GM19467 (cell line): Measurements from ENCODE around the gene BICD1.

Source experiments
- ATAC-seq: cut with Tn5 transposase; IDR thresholded peaks from one replicate; pipeline ENCODE4 v1.9.1; 2021; ENCODE audit warnings: mild to moderate bottlenecking, moderate library complexity; ENCODE audit not compliant: unreplicated experiment

Gene BICD1

GRCh38 chr12:32395026-32395425 lies 288.4 kb downstream of the BICD1 start:
- no peak for ATAC-seq

DNA sequence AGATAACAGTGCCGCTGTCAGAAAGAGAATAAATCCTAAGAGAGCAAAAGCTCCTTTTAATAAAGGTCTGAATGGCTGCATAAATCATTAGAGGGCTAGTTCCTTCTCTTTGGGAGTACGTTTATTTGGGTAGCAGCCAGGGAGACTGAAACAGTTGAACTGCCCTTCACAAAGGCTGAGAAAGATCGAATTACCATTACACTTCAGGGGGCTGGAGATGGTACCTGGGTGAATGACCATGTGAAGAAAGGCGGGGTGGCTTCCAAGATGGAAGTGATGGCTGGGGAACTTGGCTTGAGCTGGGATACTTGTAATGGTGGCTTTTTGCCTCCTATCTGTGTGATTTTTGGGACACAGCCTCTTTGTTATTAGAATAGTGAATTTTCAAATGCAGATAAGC lies 291.0 kb downstream of the BICD1 start:
- no peak for ATAC-seq

GRCh38 chr12:32398181-32398580 lies 291.5 kb downstream of the BICD1 start:
- ATAC-seq, result no peak

DNA sequence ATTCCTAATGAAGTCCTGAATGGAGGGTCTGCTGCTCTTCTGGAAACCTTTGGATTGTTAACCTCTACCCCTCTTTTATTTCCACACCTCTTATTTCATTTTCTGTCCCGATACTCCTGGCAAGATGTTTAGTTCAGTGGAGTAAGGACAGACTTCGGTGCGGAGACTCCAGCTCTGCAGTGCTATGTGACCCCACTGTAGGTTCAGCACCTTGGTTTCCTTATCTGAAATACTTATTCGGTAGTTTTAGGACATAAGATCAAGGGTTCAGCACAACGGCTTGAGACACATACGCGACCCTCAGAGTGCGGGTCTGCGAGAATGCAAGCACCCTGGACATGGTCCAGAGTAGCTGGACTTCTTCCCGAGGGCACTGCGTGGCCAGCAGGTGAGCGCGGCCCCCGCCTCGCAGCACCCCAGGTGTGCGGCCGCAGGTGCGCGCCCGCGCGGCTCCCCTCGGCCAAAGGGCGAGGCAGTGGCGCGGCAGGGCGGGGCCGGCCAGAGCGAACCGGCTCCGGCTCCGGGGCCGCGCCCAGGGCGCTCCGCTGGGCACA lies 292.2 kb downstream of the BICD1 start:
- ATAC-seq, result no peak

DNA sequence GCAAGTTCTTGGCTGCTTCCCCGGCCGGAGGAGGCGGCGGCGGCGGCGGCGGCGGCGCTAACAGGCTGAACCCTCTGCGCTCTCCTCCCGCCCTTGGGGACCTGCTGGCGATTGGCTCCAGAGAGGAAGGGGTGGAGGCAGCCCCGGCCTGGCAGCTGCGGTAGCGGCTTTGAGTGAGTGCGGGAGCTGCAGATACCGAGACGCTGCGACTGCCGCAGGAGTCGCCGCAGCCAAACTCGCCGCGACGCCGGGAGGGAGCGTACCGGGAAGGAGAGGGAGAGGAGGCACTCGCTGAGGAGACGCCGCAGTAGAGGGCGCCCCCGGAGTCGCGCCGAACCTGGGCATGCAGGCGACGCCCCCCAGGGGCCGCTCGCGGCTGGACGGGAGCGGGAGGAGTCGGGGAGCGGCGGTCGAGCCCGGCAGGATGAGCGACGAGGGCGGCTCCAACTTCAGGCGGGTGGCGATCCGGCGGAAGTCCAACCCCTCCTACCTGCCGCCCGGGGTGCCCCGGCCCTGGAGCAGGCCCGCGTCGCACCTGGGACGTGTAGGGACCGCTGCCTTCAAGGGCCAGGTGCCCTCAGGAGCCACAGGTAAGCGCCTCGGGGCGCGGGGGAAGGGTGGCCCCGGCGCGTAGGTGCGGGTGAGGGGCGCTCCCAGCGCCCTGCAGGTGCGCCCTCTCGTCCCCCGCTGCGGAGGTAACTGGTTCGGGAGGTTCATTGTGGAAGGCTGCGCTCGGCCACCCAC lies 292.9 kb downstream of the BICD1 start, which contains the start of gene FGD4:
Gene FGD4, plus strand, starts transcription at position 189 of the 744 bp plus-strand sequence.
- peak; percentile 87 for ATAC-seq

GRCh38 chr12:32400114-32400672 lies 293.5 kb downstream of the BICD1 start:
- no peak for ATAC-seq

GRCh38 chr12:32400866-32401265 lies 294.2 kb downstream of the BICD1 start:
- ATAC-seq, result no peak

- no peak for ATAC-seq
These were observed 295.5 kb downstream of the BICD1 start for GRCh38 chr12:32402170-32402569.

DNA sequence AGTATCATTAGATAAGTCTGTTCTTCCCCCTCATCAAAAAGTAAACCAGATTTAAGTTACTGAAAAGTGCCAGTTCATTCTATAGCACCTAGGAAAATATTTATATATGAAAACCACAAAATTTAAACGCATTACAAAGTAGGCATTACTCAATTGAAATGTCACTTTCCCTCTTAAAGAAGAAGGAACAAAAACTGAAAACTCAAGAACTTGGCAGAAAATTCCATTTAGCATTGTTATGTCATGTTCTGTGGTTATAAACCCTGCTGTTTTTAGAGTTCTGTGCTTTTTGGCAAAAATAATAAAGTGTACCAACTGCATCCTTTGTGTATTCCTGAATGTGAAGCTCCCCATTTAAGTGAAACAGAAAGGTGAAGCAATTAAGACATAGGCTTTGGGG lies 296.3 kb downstream of the BICD1 start:
- no peak for ATAC-seq

DNA sequence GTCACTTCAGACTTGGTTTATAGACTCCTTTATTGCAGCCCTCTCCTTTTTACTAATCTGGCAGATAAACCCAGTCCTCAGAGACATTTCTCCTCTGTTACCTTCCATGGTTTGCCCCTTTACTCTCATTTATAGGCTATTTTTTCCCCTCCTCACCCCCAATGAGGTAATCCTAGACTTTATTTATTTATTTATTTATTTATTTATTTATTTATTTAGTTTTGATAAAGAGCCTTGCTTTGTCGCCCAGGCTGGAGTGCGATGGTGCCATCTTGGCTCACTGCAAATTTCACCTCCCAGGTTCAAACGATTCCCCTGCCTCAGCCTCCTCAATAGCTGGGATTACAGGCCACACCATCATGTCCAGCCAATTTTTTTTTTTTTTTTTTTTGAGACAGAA lies 301.1 kb downstream of the BICD1 start:
- no peak for ATAC-seq

GRCh38 chr12:32413412-32413811 lies 306.8 kb downstream of the BICD1 start:
- no peak for ATAC-seq

DNA sequence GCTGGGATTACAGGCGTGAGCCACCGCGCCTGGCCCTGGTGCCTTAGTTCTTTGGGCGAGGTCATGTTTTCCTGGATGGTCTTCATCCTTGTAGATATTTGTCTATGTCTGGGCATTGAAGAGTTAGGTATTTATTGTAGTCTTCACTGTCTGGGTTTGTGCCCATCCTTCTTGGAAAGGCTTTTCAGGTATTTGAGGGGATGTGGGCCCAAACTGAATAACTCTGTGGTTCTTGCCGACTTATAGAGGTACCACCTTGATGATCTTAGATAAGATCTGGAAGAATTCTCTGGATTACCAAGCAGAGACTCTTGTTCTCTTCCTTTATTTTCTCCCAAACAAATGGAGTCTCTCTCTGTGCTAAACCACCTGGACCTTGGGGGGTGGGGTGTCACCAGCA lies 311.6 kb downstream of the BICD1 start:
- ATAC-seq, result no peak

GRCh38 chr12:32418903-32419519 lies 312.4 kb downstream of the BICD1 start:
- no peak for ATAC-seq

DNA sequence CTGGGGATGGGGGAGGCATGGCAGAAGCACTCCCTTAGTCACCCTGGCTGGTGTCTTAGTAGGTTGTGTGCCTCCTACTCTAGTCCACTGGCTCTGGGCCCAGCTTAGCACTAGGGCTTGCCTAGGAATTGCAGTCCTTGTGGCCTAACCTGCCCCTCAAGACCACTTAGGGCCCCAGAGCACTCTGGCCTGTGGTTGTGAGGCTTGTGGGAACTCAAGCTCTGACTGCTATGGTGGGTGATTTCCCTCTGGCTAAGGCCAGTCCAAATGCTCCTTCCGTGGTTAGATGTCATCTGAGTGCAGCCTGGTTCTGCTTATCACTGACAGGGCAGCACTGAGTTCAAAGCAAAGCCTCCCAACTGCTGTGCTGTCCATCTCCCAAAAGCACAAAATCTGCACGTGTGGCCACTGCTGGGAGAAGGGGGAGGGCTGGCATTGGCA lies 312.9 kb downstream of the BICD1 start:
- ATAC-seq, result no peak

GRCh38 chr12:32420356-32420755 lies 313.7 kb downstream of the BICD1 start:
- no peak for ATAC-seq

DNA sequence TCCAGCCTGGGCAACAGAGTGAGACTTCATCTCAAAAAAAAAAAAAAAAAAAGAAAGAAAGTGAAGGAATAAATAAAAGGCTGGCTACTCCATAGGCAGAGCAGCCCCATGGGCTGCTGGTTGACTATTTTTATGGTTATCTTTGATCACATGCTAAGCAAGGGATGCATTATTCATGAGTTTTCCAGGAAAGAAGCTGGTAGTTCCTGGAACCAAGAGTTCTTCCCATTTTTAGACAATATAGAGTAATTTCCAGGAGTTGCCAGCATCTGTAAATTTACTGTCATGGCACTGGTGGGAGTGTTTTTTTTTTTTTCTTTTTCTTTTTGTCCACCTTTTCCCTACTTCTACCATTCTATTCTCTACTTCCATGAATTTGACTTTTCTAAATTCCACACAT lies 316.9 kb downstream of the BICD1 start:
- ATAC-seq, result no peak

DNA sequence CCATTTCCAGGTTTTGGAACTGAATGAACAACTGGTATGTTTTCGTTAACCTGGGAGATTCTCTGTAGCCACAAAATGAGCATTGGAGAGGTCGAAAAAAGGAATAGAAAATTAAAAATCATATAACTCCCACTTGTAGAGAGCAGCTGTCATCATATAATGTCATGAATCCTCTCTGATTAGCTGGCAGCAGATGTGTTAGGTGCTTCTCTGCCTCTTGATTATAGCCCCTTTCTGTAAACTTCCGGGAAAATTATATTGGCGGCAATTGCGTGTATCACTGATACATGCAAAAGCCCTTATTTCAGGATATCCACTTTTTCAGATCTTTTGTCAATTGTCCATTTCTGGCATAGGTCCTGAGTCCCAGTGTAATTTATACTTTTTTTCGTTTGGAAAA lies 324.4 kb downstream of the BICD1 start:
- no peak for ATAC-seq
